K562 (cell line): ENCODE results near the gene ANKRD27. TPM values are rescaled to one million over a fixed set of nuclear protein-coding genes. Genes with fewer than 3 reads are reported as not detected.
A peak's percentile ranks its signal among the peaks of the same experiment; 100 is the strongest.

Source experiments
- AFF1 ChIP-seq, 2 experiments: fragments of 450-650 bp; IDR thresholded peaks; 2 replicates each; pipeline ENCODE4 v1.6.1; 2018; ENCODE audit warnings: mild to moderate bottlenecking in 2 of 2, low read depth in 1 of 2; ENCODE audit not compliant: partially characterized antibody in 2 of 2
- BACH1 ChIP-seq: fragments of 200-800 bp; sonication (Bioruptor generic); IDR thresholded peaks from 2 replicates; pipeline ENCODE4 v1.6.1; 2016; ENCODE audit warnings: missing genetic modification characterization, missing compliant biosample characterization
- CHCHD3 ChIP-seq: fragments of 250-450 bp; sonication (Bioruptor Pico); IDR thresholded peaks from 2 replicates; pipeline ENCODE4 v2.1.2; 2022; ENCODE audit warnings: mild to moderate bottlenecking
- CSDE1 ChIP-seq, 2 experiments: fragments of 450-650 bp; IDR thresholded peaks; 2 replicates each; pipeline ENCODE4 v1.6.1; 2016; ENCODE audit warnings: mild to moderate bottlenecking in 1 of 2
- DIDO1 ChIP-seq: fragments of 450-650 bp; IDR thresholded peaks from 2 replicates; pipeline ENCODE4 v1.6.1; 2016; ENCODE audit warnings: low read depth, missing biosample characterization, missing genetic modification characterization
- ELF4 ChIP-seq: fragments of 450-650 bp; formaldehyde crosslinking; IDR thresholded peaks from 2 replicates; pipeline ENCODE4 v1.4.0; 2022; ENCODE audit warnings: missing genetic modification characterization
- ETV5 ChIP-seq: sonication (generic); formaldehyde crosslinking; IDR thresholded peaks from 2 replicates; pipeline ENCODE4 v1.4.0; 2020; ENCODE audit warnings: low read depth, mild to moderate bottlenecking, missing genetic modification reagents
- FOXJ2 ChIP-seq: fragments of 200-800 bp; sonication (Bioruptor generic); IDR thresholded peaks from 2 replicates; pipeline ENCODE4 v1.6.1; 2016; ENCODE audit warnings: missing genetic modification characterization, missing compliant biosample characterization
- HNRNPL ChIP-seq: fragments of 200-400 bp; formaldehyde crosslinking; IDR thresholded peaks from 2 replicates; pipeline ENCODE4 v1.6.1; 2017; ENCODE audit warnings: low read depth, mild to moderate bottlenecking, low read length
- MAFG ChIP-seq: fragments of 450-650 bp; conservative IDR thresholded peaks from 2 replicates; pipeline ENCODE4 v1.6.1; 2016; ENCODE audit warnings: missing genetic modification characterization, missing compliant biosample characterization
- NFIC ChIP-seq: fragments of 450-650 bp; IDR thresholded peaks from 2 replicates; pipeline ENCODE4 v1.6.1; 2017; ENCODE audit warnings: mild to moderate bottlenecking, inconsistent platforms
- NR1H2 ChIP-seq: sonication (generic); formaldehyde crosslinking; IDR thresholded peaks from 2 replicates; pipeline ENCODE4 v1.4.0; 2020; ENCODE audit warnings: mild to moderate bottlenecking, missing genetic modification reagents
- PRPF4 ChIP-seq: fragments of 200-400 bp; formaldehyde crosslinking; IDR thresholded peaks from one replicate; pipeline ENCODE4 v1.6.1; 2017; ENCODE audit warnings: low read length, low read depth, mild to moderate bottlenecking; ENCODE audit not compliant: insufficient read depth, poor library complexity, severe bottlenecking
- SMARCE1 ChIP-seq: fragments of 450-650 bp; IDR thresholded peaks from 2 replicates; pipeline ENCODE4 v1.7.1; 2016; ENCODE audit warnings: mild to moderate bottlenecking
- TRIM25 ChIP-seq: fragments of 450-650 bp; IDR thresholded peaks from 2 replicates; pipeline ENCODE4 v1.7.0; 2016; ENCODE audit warnings: borderline replicate concordance
- WHSC1 ChIP-seq: IDR thresholded peaks from one replicate; pipeline ENCODE4 v1.6.1; 2012; ENCODE audit warnings: low read length, control low read depth, inconsistent platforms
- XRCC5 ChIP-seq: fragments of 200-400 bp; formaldehyde crosslinking; IDR thresholded peaks from 2 replicates; pipeline ENCODE4 v1.6.1; 2017; ENCODE audit warnings: low read depth, mild to moderate bottlenecking, low read length
- ZBTB1 ChIP-seq: sonication (generic); formaldehyde crosslinking; IDR thresholded peaks from 2 replicates; pipeline ENCODE4 v1.8.1; 2023; ENCODE audit warnings: missing genetic modification reagents, low read depth, mild to moderate bottlenecking, borderline replicate concordance
- ZNF239 ChIP-seq: fragments of 250-450 bp; sonication (Bioruptor Pico); IDR thresholded peaks from 2 replicates; pipeline ENCODE4 v1.4.0; 2020; ENCODE audit warnings: mild to moderate bottlenecking
- polyA plus RNA-seq, 8 experiments: library from polyadenylated mRNA; depleted of rRNA in 4 of 8; stranded (reverse) in 5 of 8; unstranded in 3 of 8; fragments of >200 nt; fragmentation: Nextera tagmentation in 2 of 8; fragmentation: Illumina TruSeq in 1 of 8; extraction: Ambion mirVana in 2 of 8; extraction: Trizol in 1 of 8; gene quantifications; 2 replicates each; pipeline versions ENCODE4 v1.2.1 to v1.2.3, GENCODE V29; 2011 to 2014; ENCODE audit warnings: inconsistent platforms in 1 of 8, missing spikeins in 1 of 8
- total RNA-seq, 7 experiments: library from RNA; depleted of rRNA in 6 of 7; stranded (reverse); fragments of >200 nt in 6 of 7; fragmentation: Illumina TruSeq in 2 of 7; extraction: Trizol in 2 of 7; gene quantifications; 2 replicates each; pipeline versions ENCODE4 v1.2.1 to v1.2.3, GENCODE V29; 2011 to 2021; ENCODE audit warnings: low replicate concordance in 1 of 7
- TF ChIP-seq, protein P1 (sequence below): fragments of 250-450 bp; sonication (Bioruptor Pico); IDR thresholded peaks from 2 replicates; pipeline ENCODE4 v1.5.1; 2021; ENCODE audit warnings: mild to moderate bottlenecking
- TF ChIP-seq, protein P2 (sequence below): sonication (generic); formaldehyde crosslinking; IDR thresholded peaks from 2 replicates; pipeline ENCODE4 v1.8.1; 2023; ENCODE audit warnings: mild to moderate bottlenecking, missing genetic modification reagents, moderate library complexity

ANKRD27 gene
- total and polyA plus RNA-seq, 9 of the 15 experiments (the other 6 are each of a cell fraction or from before 2014, with no cell fraction given) = 5.3 to 71.3 (median 54.2) TPM

GRCh38 chr19:32674931-32675719 is at the start of gene ANKRD27 (continued):
- TF ChIP-seq, protein P1, sequence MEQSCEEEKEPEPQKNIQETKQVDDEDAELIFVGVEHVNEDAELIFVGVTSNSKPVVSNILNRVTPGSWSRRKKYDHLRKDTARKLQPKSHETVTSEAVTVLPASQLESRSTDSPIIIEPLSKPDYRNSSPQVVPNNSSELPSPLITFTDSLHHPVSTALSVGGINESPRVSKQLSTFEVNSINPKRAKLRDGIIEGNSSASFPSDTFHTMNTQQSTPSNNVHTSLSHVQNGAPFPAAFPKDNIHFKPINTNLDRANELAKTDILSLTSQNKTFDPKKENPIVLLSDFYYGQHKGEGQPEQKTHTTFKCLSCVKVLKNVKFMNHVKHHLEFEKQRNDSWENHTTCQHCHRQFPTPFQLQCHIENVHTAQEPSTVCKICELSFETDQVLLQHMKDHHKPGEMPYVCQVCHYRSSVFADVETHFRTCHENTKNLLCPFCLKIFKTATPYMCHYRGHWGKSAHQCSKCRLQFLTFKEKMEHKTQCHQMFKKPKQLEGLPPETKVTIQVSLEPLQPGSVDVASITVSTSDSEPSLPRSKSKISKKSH = no peak
- TF ChIP-seq FOXJ2 (tag) (no peak), CHCHD3 (CRISPR knock-in tag) (no peak), ZBTB1 (CRISPR knock-in tag) (no peak), ETV5 (CRISPR knock-in tag) (no peak), NFIC (no peak), TRIM25 (no peak), MAFG (tag) (no peak), DIDO1 (tag) (no peak), BACH1 (tag) (no peak), ELF4 (CRISPR knock-in tag) (no peak), CSDE1 (IDR thresholded peaks at IDR 0.05) (no peak), AFF1 (IDR thresholded peaks at IDR 0.05; ENCODE audit: low read depth in 1 of 2, partially characterized antibody in 2 of 2) (no peak), HNRNPL (peak; percentile 47), WHSC1 (no peak), PRPF4 (no peak), ZNF239 (CRISPR knock-in tag) (no peak), XRCC5 (no peak), NR1H2 (CRISPR knock-in tag) (no peak), SMARCE1 (0 out of 2 replicates have a peak, but pooled peaks have one; percentile 12)
- TF ChIP-seq, protein P2, sequence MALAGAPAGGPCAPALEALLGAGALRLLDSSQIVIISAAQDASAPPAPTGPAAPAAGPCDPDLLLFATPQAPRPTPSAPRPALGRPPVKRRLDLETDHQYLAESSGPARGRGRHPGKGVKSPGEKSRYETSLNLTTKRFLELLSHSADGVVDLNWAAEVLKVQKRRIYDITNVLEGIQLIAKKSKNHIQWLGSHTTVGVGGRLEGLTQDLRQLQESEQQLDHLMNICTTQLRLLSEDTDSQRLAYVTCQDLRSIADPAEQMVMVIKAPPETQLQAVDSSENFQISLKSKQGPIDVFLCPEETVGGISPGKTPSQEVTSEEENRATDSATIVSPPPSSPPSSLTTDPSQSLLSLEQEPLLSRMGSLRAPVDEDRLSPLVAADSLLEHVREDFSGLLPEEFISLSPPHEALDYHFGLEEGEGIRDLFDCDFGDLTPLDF = no peak
